ENCODE data around the gene YRDC.

Gene YRDC, protein sequence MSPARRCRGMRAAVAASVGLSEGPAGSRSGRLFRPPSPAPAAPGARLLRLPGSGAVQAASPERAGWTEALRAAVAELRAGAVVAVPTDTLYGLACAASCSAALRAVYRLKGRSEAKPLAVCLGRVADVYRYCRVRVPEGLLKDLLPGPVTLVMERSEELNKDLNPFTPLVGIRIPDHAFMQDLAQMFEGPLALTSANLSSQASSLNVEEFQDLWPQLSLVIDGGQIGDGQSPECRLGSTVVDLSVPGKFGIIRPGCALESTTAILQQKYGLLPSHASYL

DNA sequence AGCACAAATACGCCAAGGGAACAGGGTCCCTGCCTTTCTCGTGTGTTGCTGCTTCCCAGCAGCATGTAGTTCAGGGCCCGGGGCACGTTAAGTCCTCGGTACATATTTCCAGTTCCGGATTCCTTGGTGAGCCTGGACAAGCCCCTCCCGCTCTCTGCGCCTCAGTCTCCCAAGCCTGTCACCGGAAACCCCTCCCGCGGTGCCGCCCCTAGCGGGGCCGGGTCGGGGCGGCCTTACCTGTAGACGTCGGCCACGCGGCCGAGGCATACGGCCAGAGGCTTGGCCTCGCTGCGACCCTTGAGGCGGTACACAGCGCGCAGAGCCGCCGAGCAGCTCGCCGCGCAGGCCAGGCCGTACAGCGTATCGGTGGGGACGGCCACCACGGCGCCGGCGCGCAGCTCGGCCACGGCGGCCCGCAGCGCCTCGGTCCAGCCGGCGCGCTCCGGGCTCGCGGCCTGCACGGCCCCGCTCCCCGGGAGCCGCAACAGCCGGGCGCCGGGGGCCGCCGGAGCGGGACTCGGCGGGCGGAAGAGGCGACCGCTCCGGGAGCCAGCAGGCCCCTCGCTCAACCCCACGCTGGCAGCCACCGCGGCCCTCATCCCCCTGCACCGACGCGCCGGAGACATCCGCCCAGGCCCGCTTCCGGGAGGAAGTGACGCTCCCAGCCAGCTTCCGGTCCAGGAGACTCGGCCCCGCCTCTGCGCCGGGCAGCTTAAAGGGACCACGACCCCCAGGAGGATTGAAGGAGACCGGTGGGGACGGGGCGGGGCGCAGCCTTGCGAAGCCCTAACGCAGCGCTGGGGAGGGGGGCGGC, at the start of gene YRDC, which contains the start of gene C1orf122:
YRDC (minus strand) TSS at position 654 of the 814 bp plus-strand sequence; CDS start at position 626, 28 bp downstream.
C1orf122 (plus strand) TSS at position 236 of the 814 bp plus-strand sequence. CDS start 615 bp downstream, outside the sequence.
- TF ChIP-seq, protein P1, sequence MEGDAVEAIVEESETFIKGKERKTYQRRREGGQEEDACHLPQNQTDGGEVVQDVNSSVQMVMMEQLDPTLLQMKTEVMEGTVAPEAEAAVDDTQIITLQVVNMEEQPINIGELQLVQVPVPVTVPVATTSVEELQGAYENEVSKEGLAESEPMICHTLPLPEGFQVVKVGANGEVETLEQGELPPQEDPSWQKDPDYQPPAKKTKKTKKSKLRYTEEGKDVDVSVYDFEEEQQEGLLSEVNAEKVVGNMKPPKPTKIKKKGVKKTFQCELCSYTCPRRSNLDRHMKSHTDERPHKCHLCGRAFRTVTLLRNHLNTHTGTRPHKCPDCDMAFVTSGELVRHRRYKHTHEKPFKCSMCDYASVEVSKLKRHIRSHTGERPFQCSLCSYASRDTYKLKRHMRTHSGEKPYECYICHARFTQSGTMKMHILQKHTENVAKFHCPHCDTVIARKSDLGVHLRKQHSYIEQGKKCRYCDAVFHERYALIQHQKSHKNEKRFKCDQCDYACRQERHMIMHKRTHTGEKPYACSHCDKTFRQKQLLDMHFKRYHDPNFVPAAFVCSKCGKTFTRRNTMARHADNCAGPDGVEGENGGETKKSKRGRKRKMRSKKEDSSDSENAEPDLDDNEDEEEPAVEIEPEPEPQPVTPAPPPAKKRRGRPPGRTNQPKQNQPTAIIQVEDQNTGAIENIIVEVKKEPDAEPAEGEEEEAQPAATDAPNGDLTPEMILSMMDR (IDR thresholded peaks at IDR 0.05; ENCODE audit: extremely low read depth, missing control alignments): no peak
- peak; percentile 100 for DNase-seq (ENCODE audit: low spot score)

DNA sequence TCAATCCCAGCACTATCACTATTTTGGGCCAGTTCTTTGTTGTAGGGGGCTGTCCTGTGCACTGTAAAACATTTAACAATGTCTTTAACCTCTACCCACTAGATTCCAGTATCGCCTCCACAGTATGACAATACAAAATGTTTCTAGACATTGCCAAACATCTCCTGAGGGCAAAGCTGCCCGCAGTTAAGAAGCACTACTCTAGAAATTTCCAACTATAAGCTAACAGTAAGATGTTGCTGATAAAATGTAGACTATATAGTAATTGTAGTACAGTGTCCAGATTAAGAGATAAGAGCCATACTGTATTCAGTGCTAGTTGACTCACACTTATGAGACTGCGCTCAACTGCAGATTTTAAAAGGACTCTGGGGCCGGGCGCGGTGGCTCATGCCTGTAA, 46.4 kb upstream of the YRDC start:
- TF ChIP-seq, protein P1 (IDR thresholded peaks at IDR 0.05; ENCODE audit: extremely low read depth, missing control alignments): no peak
- DNase-seq (ENCODE audit: low spot score): no peak

DNA sequence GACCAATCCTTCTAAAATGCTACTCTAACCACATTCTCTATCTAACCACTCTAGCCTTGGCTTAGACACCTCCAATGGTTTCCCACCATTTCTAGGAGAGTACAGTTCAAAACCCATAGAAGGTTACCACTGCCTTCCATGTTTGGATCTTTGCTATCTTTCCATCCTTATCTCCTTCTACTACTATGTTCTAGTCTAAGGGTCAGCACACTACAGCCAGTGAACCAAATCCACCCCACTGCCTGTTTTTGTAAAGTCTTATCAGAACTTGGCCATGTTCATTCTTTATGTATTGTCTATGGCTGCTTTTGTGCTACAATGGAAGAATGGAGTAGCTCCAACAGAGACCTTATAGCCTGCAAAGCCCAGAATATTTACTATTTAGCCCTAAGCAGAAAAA, 45.1 kb upstream of the YRDC start:
- no peak for DNase-seq (ENCODE audit: low spot score)
- TF ChIP-seq, protein P1 (IDR thresholded peaks at IDR 0.05; ENCODE audit: extremely low read depth, missing control alignments): no peak

DNA sequence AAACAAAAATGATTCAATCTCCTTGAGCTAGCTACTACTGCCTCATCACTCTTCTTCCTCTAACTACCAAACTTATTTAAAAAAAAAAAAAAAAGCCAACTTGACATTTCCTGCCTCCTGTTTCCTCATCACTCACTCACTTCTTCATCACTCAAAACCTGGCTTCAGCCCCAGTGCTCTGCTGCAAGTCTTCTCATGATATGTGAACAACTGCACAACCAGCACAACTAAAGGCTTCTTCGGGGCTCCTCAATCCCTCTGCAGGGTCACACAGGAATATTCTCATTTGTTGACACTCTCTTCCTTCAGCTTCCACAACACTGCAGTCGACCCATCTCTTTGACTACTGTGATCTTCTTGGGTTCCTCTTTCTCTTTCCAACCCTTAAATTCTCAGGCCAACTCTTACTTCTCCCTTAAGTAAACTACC, 43.8 kb upstream of the YRDC start:
- TF ChIP-seq, protein P1 (IDR thresholded peaks at IDR 0.05; ENCODE audit: extremely low read depth, missing control alignments): no peak
- DNase-seq (ENCODE audit: low spot score): no peak

DNA sequence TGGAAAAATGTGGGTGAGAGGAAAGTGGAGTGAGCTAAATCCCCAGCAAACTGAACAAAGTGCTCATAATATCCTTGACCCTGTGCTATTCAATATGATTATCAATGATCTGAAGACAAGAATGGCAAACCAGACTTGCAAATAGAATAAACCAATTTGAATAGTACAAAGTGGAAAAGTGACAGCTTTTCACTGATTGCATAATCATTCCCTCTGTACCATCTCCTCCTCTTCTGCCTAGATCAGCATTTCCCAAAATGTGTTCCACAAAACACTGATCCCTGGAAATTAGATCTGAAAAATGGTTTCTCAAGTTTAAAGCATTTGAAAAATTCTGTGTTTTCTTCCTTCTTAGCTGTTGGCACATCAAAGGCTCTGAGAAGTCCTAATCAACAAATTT, 43.3 kb upstream of the YRDC start:
- DNase-seq (ENCODE audit: low spot score): no peak
- TF ChIP-seq, protein P1 (IDR thresholded peaks at IDR 0.05; ENCODE audit: extremely low read depth, missing control alignments): no peak

DNA sequence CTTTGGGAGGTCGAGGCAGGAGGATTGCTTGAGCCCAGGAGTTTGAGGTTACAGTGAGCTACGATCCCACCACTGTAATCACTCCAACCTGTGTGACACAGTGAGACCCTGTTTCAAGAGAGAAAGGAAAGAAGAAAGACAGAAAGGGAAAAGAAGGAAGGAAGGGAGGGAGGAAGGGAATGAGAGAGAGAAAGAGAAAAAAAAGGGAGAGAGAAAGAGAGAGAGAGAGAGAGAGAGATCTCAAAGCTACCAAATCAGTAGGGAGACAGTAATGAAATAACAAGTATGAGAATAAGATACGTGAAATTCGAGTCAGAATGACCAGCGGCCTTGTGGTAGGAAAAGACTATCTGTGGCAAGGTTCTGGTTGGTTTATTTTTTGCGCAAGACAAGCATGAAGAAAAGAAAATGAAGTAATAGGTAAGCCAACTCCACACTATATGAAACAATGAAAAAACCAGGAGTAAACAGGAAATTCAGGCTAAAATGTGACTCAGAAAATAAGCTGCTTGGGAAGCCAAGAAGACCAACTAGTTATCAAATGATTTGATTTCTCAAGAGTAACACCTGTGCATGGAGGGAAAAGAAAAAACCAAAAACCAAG, 42.4 kb upstream of the YRDC start:
- TF ChIP-seq, protein P1 (IDR thresholded peaks at IDR 0.05; ENCODE audit: extremely low read depth, missing control alignments): no peak
- no peak for DNase-seq (ENCODE audit: low spot score)

DNA sequence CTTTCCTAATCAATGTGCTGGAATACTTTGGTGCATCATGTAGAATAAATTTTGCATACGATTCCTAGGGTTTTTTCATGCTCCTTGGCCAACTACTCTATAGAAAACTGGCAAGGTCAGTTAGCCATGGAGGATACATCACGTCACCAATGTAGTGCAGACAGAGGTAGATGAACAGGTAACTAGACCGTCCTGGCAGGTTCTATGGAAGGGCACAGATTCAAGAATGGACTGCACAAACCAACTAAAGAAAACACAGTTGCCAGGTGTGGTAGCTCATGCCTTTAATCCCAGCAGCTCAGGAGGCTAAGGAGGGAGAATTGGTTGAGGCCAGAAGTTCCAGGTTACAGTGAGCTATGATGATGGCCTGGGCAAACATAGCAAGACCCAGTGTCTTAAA, 41.5 kb upstream of the YRDC start:
- TF ChIP-seq, protein P1 (IDR thresholded peaks at IDR 0.05; ENCODE audit: extremely low read depth, missing control alignments): no peak
- no peak for DNase-seq (ENCODE audit: low spot score)

Data from GM20000 (cell line).